Astrocyte (in vitro differentiated cells and primary cell): ENCODE results near the gene SREBF2. TPM values are rescaled to one million over a fixed set of nuclear protein-coding genes. Genes with fewer than 3 reads are reported as not detected.

ENCODE experiments used
- DNase-seq: peaks from one replicate; pipeline ENCODE4 v3.0.0-alpha.2; 2010; ENCODE audit warnings: low read depth
- FAIRE-seq: peaks from 2 replicates; lab custom pipeline; 2011; peaks lifted over from hg19 to GRCh38; lab: Jason Lieb, UNC
- H2AFZ ChIP-seq: 2 replicates; pipeline ENCODE4 v1.6.0; 2012; ENCODE audit warnings: low read depth, low read length, inconsistent platforms
- H3K27ac ChIP-seq: 2 replicates; pipeline ENCODE4 v1.5.1; 2011; ENCODE audit warnings: low read depth, low read length, inconsistent platforms
- H3K27me3 ChIP-seq: 2 replicates; pipeline ENCODE4 v1.6.0; 2011; ENCODE audit warnings: low read length, inconsistent platforms; ENCODE audit not compliant: insufficient read depth
- H3K36me3 ChIP-seq: 2 replicates; pipeline ENCODE4 v1.5.1; 2011; ENCODE audit warnings: low read length, inconsistent platforms; ENCODE audit not compliant: insufficient read depth
- H3K4me1 ChIP-seq: 2 replicates; pipeline ENCODE4 v1.5.1; 2011; ENCODE audit warnings: low read length, inconsistent platforms; ENCODE audit not compliant: insufficient read depth
- H3K4me2 ChIP-seq: 2 replicates; pipeline ENCODE4 v1.6.0; 2012; ENCODE audit warnings: low read length, inconsistent platforms
- H3K4me3 ChIP-seq: 2 replicates; pipeline ENCODE4 v1.5.1; 2011; ENCODE audit warnings: low read depth, mild to moderate bottlenecking, low read length, inconsistent platforms; ENCODE audit not compliant: insufficient read depth
- H3K79me2 ChIP-seq: 2 replicates; pipeline ENCODE4 v1.6.0; 2012; ENCODE audit warnings: mild to moderate bottlenecking, low read length, inconsistent platforms; ENCODE audit not compliant: insufficient read depth
- H3K9ac ChIP-seq: 2 replicates; pipeline ENCODE4 v1.6.0; 2012; ENCODE audit warnings: mild to moderate bottlenecking, low read length, inconsistent platforms
- H3K9me3 ChIP-seq: 2 replicates; pipeline ENCODE4 v1.5.1; 2012; ENCODE audit warnings: low read depth, mild to moderate bottlenecking, low read length, inconsistent platforms; ENCODE audit not compliant: insufficient read depth
- H4K20me1 ChIP-seq: 2 replicates; pipeline ENCODE4 v1.6.0; 2012; ENCODE audit warnings: low read length, inconsistent platforms; ENCODE audit not compliant: insufficient read depth
- H3K27ac Mint-ChIP-seq: one replicate; pipeline ENCODE4 v1.8.0; 2021; ENCODE audit warnings: mild to moderate bottlenecking, mixed read lengths; ENCODE audit not compliant: unreplicated experiment
- H3K27me3 Mint-ChIP-seq: one replicate; pipeline ENCODE4 v1.8.0; 2021; ENCODE audit warnings: low read depth, mixed read lengths; ENCODE audit not compliant: unreplicated experiment
- H3K36me3 Mint-ChIP-seq: one replicate; pipeline ENCODE4 v1.8.0; 2021; ENCODE audit warnings: low read depth, mixed read lengths; ENCODE audit not compliant: unreplicated experiment
- H3K4me1 Mint-ChIP-seq: one replicate; pipeline ENCODE4 v1.8.0; 2021; ENCODE audit warnings: low read depth, mixed read lengths; ENCODE audit not compliant: unreplicated experiment
- H3K4me3 Mint-ChIP-seq: one replicate; pipeline ENCODE4 v1.8.0; 2021; ENCODE audit warnings: mild to moderate bottlenecking, moderate library complexity, mixed read lengths; ENCODE audit not compliant: unreplicated experiment
- H3K9me3 Mint-ChIP-seq: one replicate; pipeline ENCODE4 v1.8.0; 2021; ENCODE audit warnings: mild to moderate bottlenecking, mixed read lengths; ENCODE audit not compliant: unreplicated experiment
- EZH2 ChIP-seq: IDR thresholded peaks from 2 replicates; pipeline ENCODE4 v1.6.1; 2012; ENCODE audit warnings: mild to moderate bottlenecking, low read length, inconsistent platforms; ENCODE audit not compliant: insufficient read depth
- total RNA-seq: library from RNA; stranded (reverse); gene quantifications from 2 replicates; pipeline ENCODE4 v1.2.1, GENCODE V29; 2021
- TF ChIP-seq, protein P1 (sequence below): IDR thresholded peaks from 2 replicates; pipeline ENCODE4 v1.5.1; 2011; ENCODE audit warnings: low read depth, mild to moderate bottlenecking, inconsistent platforms, low read length, moderate library complexity; ENCODE audit not compliant: insufficient read depth

The SREBF2 gene
- total RNA-seq, 1 donor from 2014 or later: 83.9 TPM

DNA sequence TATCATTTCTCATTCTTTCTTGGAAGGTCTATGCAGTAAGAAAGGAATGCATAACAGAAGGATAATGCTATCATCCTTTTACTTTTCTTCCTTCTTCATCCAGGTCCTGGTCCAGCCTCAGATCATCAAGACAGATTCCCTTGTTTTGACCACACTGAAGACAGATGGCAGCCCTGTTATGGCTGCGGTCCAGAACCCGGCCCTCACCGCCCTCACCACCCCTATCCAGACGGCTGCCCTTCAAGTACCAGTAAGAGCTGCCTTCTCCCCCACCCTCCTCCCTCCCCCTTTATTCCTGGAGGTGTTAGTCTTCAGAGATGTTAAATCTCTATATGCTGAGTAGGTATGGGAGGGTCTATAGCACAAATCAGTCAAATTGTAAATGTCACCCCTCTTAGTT, 37.9 kb downstream of the SREBF2 start:
- H3K36me3 ChIP-seq: peaks cover 29% of the 10 kb centered on the region
- H3K36me3 Mint-ChIP-seq: peaks cover 15% of the 10 kb centered on the region
- H2AFZ ChIP-seq: no peak overlapping the region
- H3K79me2 ChIP-seq: peaks cover 3% of the 10 kb centered on the region
- FAIRE-seq (no peak), DNase-seq (no peak)
- peaks cover under 1% of the 10 kb centered on the region for H3K4me1 ChIP-seq
- no peak overlapping the region for H3K27ac Mint-ChIP-seq
- H3K9me3 Mint-ChIP-seq: no peaks in the 10 kb centered on the region
- no peaks in the 10 kb centered on the region for H3K4me1 Mint-ChIP-seq
- H3K27me3 ChIP-seq: no peaks in the 10 kb centered on the region
- no peak overlapping the region for H3K4me3 Mint-ChIP-seq
- H4K20me1 ChIP-seq: peaks cover 42% of the 10 kb centered on the region
- H3K4me3 ChIP-seq: no peak overlapping the region
- TF ChIP-seq EZH2: no peak
- TF ChIP-seq, protein P1, sequence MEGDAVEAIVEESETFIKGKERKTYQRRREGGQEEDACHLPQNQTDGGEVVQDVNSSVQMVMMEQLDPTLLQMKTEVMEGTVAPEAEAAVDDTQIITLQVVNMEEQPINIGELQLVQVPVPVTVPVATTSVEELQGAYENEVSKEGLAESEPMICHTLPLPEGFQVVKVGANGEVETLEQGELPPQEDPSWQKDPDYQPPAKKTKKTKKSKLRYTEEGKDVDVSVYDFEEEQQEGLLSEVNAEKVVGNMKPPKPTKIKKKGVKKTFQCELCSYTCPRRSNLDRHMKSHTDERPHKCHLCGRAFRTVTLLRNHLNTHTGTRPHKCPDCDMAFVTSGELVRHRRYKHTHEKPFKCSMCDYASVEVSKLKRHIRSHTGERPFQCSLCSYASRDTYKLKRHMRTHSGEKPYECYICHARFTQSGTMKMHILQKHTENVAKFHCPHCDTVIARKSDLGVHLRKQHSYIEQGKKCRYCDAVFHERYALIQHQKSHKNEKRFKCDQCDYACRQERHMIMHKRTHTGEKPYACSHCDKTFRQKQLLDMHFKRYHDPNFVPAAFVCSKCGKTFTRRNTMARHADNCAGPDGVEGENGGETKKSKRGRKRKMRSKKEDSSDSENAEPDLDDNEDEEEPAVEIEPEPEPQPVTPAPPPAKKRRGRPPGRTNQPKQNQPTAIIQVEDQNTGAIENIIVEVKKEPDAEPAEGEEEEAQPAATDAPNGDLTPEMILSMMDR: no peak
- H3K27me3 Mint-ChIP-seq: no peaks in the 10 kb centered on the region
- no peaks in the 10 kb centered on the region for H3K9me3 ChIP-seq
- no peak overlapping the region for H3K4me2 ChIP-seq
- no peak overlapping the region for H3K27ac ChIP-seq
- no peak overlapping the region for H3K9ac ChIP-seq

DNA sequence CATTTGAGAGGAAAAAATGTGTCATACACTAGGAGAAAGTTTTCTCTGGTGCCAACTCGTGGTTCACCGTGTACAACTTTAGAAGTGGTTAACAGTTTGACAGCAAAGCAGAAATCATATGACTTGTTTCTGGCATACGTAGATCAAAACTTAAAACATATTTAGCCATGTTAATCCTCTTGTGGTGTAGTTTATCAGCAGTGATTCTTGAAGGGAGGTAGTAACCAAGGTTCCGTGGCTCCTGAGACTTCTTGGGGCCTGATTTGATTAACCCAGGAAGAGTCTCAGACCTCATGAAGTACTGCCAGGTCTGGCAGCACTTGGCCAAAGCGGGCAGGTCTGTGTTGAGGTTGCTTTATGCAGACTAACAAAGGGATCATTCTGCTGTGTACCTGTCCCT, 40.5 kb downstream of the SREBF2 start:
- no peaks in the 10 kb centered on the region for H3K9me3 ChIP-seq
- DNase-seq (no peak), FAIRE-seq (no peak)
- peaks cover 5% of the 10 kb centered on the region for H3K4me1 ChIP-seq
- peaks cover 17% of the 10 kb centered on the region for H3K36me3 Mint-ChIP-seq
- H3K27me3 ChIP-seq: no peaks in the 10 kb centered on the region
- no peak overlapping the region for H3K4me3 ChIP-seq
- no peak overlapping the region for H3K4me2 ChIP-seq
- peaks cover 34% of the 10 kb centered on the region for H4K20me1 ChIP-seq
- no peaks in the 10 kb centered on the region for H3K79me2 ChIP-seq
- H3K27ac ChIP-seq: no peak overlapping the region
- no peak overlapping the region for H3K27ac Mint-ChIP-seq
- no peak overlapping the region for H2AFZ ChIP-seq
- peaks cover 35% of the 10 kb centered on the region for H3K36me3 ChIP-seq
- H3K9me3 Mint-ChIP-seq: no peaks in the 10 kb centered on the region
- H3K27me3 Mint-ChIP-seq: no peaks in the 10 kb centered on the region
- H3K9ac ChIP-seq: no peak overlapping the region
- no peak overlapping the region for H3K4me3 Mint-ChIP-seq
- peaks cover 2% of the 10 kb centered on the region for H3K4me1 Mint-ChIP-seq
- no peak for TF ChIP-seq EZH2
- TF ChIP-seq, protein P1: no peak

DNA sequence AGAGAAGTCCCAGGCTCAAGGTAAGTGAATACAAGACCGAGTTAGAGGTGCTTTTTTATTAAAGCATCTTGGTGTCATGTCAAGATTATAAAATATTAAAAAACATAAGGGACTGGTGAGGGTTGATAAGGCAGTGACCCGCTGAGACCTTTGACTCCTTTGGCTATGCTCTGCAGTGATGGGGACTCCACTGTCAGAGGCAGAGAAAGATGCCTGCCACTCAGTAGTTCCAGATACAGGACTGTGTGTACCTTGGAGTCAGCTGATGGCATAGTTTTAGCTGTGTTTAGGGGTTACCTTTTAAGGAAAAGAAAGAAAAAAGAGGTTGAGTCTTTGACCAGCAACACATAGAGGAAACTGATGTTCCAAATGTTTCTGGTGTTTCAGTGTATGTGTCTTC, 41.2 kb downstream of the SREBF2 start:
- no peaks in the 10 kb centered on the region for H3K27me3 ChIP-seq
- no peak overlapping the region for H3K27ac ChIP-seq
- FAIRE-seq (no peak), DNase-seq (no peak)
- no peak for TF ChIP-seq EZH2
- TF ChIP-seq, protein P1: no peak
- peaks cover 22% of the 10 kb centered on the region for H3K36me3 Mint-ChIP-seq
- H3K9me3 ChIP-seq: no peaks in the 10 kb centered on the region
- H3K27me3 Mint-ChIP-seq: no peaks in the 10 kb centered on the region
- H2AFZ ChIP-seq: no peak overlapping the region
- no peak overlapping the region for H3K9ac ChIP-seq
- H4K20me1 ChIP-seq: peaks cover 34% of the 10 kb centered on the region
- H3K4me2 ChIP-seq: no peak overlapping the region
- no peaks in the 10 kb centered on the region for H3K9me3 Mint-ChIP-seq
- peaks cover 35% of the 10 kb centered on the region for H3K36me3 ChIP-seq
- H3K79me2 ChIP-seq: no peaks in the 10 kb centered on the region
- H3K4me3 ChIP-seq: no peak overlapping the region
- H3K4me3 Mint-ChIP-seq: no peak overlapping the region
- H3K27ac Mint-ChIP-seq: no peak overlapping the region
- peaks cover 5% of the 10 kb centered on the region for H3K4me1 ChIP-seq
- peaks cover 2% of the 10 kb centered on the region for H3K4me1 Mint-ChIP-seq
